ENCODE results near the gene PTPRH. TPM values are rescaled to one million over a fixed set of nuclear protein-coding genes. Genes with fewer than 3 reads are reported as not detected.

PTPRH gene, protein sequence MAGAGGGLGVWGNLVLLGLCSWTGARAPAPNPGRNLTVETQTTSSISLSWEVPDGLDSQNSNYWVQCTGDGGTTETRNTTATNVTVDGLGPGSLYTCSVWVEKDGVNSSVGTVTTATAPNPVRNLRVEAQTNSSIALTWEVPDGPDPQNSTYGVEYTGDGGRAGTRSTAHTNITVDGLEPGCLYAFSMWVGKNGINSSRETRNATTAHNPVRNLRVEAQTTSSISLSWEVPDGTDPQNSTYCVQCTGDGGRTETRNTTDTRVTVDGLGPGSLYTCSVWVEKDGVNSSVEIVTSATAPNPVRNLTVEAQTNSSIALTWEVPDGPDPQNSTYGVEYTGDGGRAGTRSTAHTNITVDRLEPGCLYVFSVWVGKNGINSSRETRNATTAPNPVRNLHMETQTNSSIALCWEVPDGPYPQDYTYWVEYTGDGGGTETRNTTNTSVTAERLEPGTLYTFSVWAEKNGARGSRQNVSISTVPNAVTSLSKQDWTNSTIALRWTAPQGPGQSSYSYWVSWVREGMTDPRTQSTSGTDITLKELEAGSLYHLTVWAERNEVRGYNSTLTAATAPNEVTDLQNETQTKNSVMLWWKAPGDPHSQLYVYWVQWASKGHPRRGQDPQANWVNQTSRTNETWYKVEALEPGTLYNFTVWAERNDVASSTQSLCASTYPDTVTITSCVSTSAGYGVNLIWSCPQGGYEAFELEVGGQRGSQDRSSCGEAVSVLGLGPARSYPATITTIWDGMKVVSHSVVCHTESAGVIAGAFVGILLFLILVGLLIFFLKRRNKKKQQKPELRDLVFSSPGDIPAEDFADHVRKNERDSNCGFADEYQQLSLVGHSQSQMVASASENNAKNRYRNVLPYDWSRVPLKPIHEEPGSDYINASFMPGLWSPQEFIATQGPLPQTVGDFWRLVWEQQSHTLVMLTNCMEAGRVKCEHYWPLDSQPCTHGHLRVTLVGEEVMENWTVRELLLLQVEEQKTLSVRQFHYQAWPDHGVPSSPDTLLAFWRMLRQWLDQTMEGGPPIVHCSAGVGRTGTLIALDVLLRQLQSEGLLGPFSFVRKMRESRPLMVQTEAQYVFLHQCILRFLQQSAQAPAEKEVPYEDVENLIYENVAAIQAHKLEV
- polyA plus RNA-seq (2011; rRNA removed) (1.3 and 1.9 TPM in 2 replicates), polyA minus RNA-seq (2011; rRNA and poly(A)+ RNA removed) (4.1 and 5.3 TPM in 2 replicates)

DNA sequence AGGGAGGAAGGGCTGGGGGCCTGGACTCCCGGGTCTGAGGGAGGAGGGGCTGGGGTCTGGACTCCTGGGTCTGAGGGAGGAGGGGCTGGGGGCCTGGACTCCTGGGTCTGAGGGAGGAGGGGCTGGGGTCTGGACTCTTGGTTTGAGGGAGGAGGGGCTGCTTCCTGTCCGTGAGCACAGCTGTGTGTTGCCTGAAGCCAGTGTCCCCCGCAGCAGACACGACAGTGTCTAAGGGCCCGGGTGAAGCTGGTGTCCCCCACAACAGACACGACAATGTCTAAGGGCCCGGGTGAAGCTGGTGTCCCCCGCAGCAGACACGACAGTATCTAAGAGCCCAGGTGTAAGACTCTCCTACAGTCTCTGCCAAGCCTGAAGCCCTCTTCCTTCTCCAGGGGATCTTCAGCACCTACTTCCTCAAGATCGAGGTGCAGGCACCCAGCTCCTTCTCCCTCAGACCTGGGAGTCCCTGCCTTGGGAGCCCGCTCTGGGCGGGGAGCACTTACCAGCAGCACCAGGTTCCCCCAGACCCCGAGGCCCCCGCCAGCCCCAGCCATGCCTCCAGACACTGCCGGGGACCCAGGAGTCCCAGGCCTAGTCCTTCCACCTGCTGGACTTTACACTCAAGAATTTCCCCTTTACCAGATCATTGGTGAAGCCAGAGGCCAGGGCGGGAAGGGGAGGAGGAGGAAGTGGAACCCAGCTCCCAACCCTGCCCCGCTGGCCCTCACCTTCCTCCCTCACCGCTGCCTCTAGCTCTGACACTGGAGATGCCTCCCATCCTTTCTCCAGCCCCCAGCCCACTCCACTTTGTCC is at the start of gene PTPRH:
Gene PTPRH (minus strand): TSS at position 622 of the 813 bp plus-strand sequence. CDS start 68 bp downstream, at position 554.
- peaks cover 15% of the 10 kb centered on the region for H3K9me3 ChIP-seq (ENCODE audit: control insufficient read depth, insufficient read depth, low read length)
- CTCF ChIA-PET: no interaction called here
- H3K4me3 ChIP-seq (ENCODE audit: low read depth, low read length): no peak within 1 kb of the TSS
- H3K27ac ChIP-seq (ENCODE audit: low read depth, low read length): peak within 1 kb of the TSS; percentile 86
- DNase-seq (ENCODE audit: low read depth, low spot score): no peak
- POLR2A ChIA-PET: interaction anchor here (1.2 kb wide), 1 partner anchor 20 kb away, joined by 3 read pairs; no protein-coding TSS in a partner anchor
- TF ChIP-seq, protein P1, sequence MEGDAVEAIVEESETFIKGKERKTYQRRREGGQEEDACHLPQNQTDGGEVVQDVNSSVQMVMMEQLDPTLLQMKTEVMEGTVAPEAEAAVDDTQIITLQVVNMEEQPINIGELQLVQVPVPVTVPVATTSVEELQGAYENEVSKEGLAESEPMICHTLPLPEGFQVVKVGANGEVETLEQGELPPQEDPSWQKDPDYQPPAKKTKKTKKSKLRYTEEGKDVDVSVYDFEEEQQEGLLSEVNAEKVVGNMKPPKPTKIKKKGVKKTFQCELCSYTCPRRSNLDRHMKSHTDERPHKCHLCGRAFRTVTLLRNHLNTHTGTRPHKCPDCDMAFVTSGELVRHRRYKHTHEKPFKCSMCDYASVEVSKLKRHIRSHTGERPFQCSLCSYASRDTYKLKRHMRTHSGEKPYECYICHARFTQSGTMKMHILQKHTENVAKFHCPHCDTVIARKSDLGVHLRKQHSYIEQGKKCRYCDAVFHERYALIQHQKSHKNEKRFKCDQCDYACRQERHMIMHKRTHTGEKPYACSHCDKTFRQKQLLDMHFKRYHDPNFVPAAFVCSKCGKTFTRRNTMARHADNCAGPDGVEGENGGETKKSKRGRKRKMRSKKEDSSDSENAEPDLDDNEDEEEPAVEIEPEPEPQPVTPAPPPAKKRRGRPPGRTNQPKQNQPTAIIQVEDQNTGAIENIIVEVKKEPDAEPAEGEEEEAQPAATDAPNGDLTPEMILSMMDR (IDR thresholded peaks at IDR 0.05; ENCODE audit: low read depth, low read length): no peak
- H3K27me3 ChIP-seq (ENCODE audit: control insufficient read depth, insufficient read depth, low read length): no peaks in the 10 kb centered on the region

DNA sequence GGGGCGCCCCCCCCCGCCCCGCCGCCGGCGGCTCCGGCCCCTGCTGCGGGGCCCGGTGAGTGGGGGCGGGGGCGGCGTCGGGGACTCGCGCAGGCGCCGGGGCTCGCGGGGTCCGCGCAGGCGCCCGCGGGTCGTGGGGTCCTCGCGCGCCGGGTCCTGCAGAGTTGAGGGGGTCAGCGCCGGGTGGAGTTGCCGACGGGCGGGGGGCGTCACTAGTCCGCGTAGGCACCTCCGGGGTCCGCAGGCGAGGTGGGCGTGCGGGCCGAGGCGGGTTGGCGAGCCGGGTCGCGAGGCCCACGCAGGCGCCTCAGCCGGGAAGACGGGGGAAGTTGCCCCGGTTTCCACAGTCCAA is 49.2 kb upstream of the PTPRH start:
- no peak for DNase-seq (ENCODE audit: low read depth, low spot score)
- CTCF ChIA-PET: interaction anchor here (1.1 to 1.4 kb wide), 2 partner anchors 160 to 170 kb away, joined by 5 read pairs; no protein-coding TSS in a partner anchor
- POLR2A ChIA-PET: interaction anchor here (1.4 to 2.4 kb wide), 8 partner anchors 22 to 396 kb away, joined by 3 to 26 read pairs (median 8); partner anchors contain the start of genes HSPBP1, PPP1R12C, TMEM238 and U2AF2
- Histone ChIP-seq H3K4me3 (ENCODE audit: low read depth, low read length) (peak overlapping the region; percentile 87), H3K9me3 (ENCODE audit: control insufficient read depth, insufficient read depth, low read length) (no peaks in the 10 kb centered on the region; the same call in 1 of the 2 replicates), H3K27ac (ENCODE audit: low read depth, low read length) (peak overlapping the region; percentile 61), H3K27me3 (ENCODE audit: control insufficient read depth, insufficient read depth, low read length) (no peaks in the 10 kb centered on the region)
- TF ChIP-seq, protein P1 (IDR thresholded peaks at IDR 0.05; ENCODE audit: low read depth, low read length): no peak

DNA sequence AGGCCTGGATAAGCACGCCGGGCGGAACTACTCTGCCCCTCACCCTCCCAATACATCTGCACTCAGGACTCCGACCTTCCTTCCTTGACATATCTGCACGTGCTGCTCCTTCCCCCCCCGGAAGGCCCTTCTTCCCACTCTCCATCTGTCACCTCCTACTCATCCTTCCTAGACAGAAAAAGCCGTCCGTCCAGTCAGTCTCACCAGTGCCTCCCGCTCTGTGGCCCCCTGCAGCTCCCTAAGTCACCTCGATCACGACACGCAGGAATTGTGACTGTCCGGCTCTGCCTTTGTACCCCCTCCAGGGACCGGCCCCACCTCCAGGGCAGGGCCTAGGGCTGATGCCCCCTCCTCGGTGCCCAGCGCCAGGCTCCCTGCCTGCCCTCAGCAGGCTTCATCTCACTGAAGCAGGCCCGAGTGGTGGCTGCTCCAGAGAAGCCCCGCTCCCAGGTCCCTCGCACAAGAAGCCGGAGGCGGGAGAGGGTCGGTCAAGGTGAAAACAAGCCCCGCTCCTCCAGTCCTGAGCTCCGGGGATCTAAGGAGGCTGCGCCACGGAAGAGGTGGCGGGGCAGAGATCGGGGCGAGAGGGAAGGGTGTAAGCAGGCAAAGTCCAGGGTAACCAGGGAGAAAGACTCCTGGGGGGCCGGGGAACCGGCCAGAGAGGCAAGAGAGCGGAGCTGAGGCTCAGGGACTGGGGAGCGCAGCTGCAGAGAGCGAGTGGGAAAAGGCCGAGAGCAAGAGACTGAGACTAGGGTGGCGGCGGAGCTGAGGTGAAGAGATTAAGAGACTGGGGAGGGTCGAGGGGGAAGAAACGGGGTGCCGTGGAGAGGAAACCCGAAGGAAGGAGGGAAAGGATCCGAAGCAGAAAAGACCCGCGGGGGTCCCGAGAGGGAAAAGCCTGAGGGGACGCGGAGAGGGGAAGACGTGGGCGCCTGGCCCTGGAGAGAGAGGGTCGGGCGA is 48.4 kb upstream of the PTPRH start:
- Histone ChIP-seq H3K4me3 (ENCODE audit: low read depth, low read length) (peak overlapping the region; percentile 87), H3K9me3 (ENCODE audit: control insufficient read depth, insufficient read depth, low read length) (no peaks in the 10 kb centered on the region; the same call in 1 of the 2 replicates), H3K27me3 (ENCODE audit: control insufficient read depth, insufficient read depth, low read length) (no peaks in the 10 kb centered on the region), H3K27ac (ENCODE audit: low read depth, low read length) (peak overlapping the region; percentile 21)
- DNase-seq (ENCODE audit: low read depth, low spot score): no peak
- ChIA-PET POLR2A (interaction anchor here (2.4 kb wide), 1 partner anchor 150 kb away, joined by 7 read pairs; the partner anchor contains the start of gene UBE2S), CTCF (interaction anchor here (0.7 to 1.2 kb wide), 2 partner anchors 117 to 413 kb away, joined by 3 to 5 read pairs; no protein-coding TSS in a partner anchor)
- TF ChIP-seq, protein P1 (IDR thresholded peaks at IDR 0.05; ENCODE audit: low read depth, low read length): no peak
